GM12878 (cell line): Measurements from ENCODE around the gene STAMBPL1. TPM values are rescaled to one million over a fixed set of nuclear protein-coding genes. Genes with fewer than 3 reads are reported as not detected.

Source experiments
- ATAC-seq: fragments of 200-7000 bp; cut with Tn5 transposase; 3 replicates; pipeline ENCODE4 v1.9.1; 2020; ENCODE audit warnings: mild to moderate bottlenecking, moderate library complexity
- BruUV-seq: library from RNA; stranded (reverse); fragments of 400-500 nt; replicated peaks from 2 replicates; lab custom pipeline; 2021; lab: Mats Ljungman, UMichigan
- CTCF ChIA-PET: fragments of 300-600 bp; sonication (Branson Sonifier 250); formaldehyde crosslinking; extraction: SDS; loops from one replicate; lab custom pipeline; 2021; ENCODE audit warnings: inconsistent platforms; lab: Yijun Ruan, JAX
- POLR2A ChIA-PET: fragments of 350-600 bp; formaldehyde crosslinking; extraction: SDS; loops from one replicate; lab custom pipeline; 2021; ENCODE audit warnings: inconsistent platforms; lab: Charles Lee
- RAD21 ChIA-PET: fragments of 300-600 bp; sonication (Branson Sonifier 250); formaldehyde crosslinking; loops from one replicate; lab custom pipeline; 2023; ENCODE audit warnings: antibody characterized with exemption; ENCODE audit not compliant: unreplicated experiment; lab: Charles Lee
- SMC1A ChIA-PET: fragments of 300-600 bp; sonication (Branson Sonifier 250); formaldehyde crosslinking; loops from one replicate; lab custom pipeline; 2023; ENCODE audit not compliant: unreplicated experiment, uncharacterized antibody; lab: Charles Lee
- DNase-seq: peaks from one replicate; pipeline ENCODE4 v3.0.0-alpha.2; 2011; ENCODE audit warnings: low read depth, low spot score
- FAIRE-seq: peaks from 3 replicates; lab custom pipeline; 2011; peaks lifted over from hg19 to GRCh38; lab: Jason Lieb, UNC
- H2AFZ ChIP-seq: 2 replicates; pipeline ENCODE4 v1.6.0; 2011; ENCODE audit warnings: low read depth, low read length, control low read depth; ENCODE audit not compliant: control insufficient read depth
- H3K27ac ChIP-seq: 2 replicates; pipeline ENCODE4 v1.5.1; 2011; ENCODE audit warnings: control low read depth; ENCODE audit not compliant: control insufficient read depth, insufficient read depth
- H3K27me3 ChIP-seq, 2 experiments: replicated peaks in 1 of 2; 2 replicates each; pipeline versions ENCODE4 v1.6.0 to v1.6.1; 2011; ENCODE audit warnings: low read length in 1 of 2; ENCODE audit not compliant: control insufficient read depth in 2 of 2, insufficient read depth in 2 of 2
- H3K36me3 ChIP-seq, 2 experiments: 2 replicates each; pipeline ENCODE4 v1.5.1; 2011; ENCODE audit warnings: low read length in 1 of 2; ENCODE audit not compliant: control insufficient read depth in 2 of 2, insufficient read depth in 2 of 2
- H3K4me1 ChIP-seq: 2 replicates; pipeline ENCODE4 v1.6.1; 2011; ENCODE audit warnings: mild to moderate bottlenecking, low read length, moderate library complexity, mixed read lengths; ENCODE audit not compliant: control insufficient read depth, insufficient read depth
- H3K4me2 ChIP-seq: 2 replicates; pipeline ENCODE4 v1.6.0; 2011; ENCODE audit warnings: control low read depth; ENCODE audit not compliant: control insufficient read depth, insufficient read depth
- H3K4me3 ChIP-seq: fragments of 200-600 bp; sonication (generic); 2 replicates; pipeline ENCODE4 v1.5.1; 2016
- H3K79me2 ChIP-seq: 2 replicates; pipeline ENCODE4 v1.6.0; 2011; ENCODE audit warnings: low read length; ENCODE audit not compliant: control insufficient read depth, insufficient read depth
- H3K9ac ChIP-seq: 2 replicates; pipeline ENCODE4 v1.8.0; 2011; ENCODE audit warnings: low read length, control low read depth, mixed read lengths; ENCODE audit not compliant: control insufficient read depth, insufficient read depth
- H3K9me3 ChIP-seq: replicated peaks from 3 replicates; pipeline ENCODE4 v1.5.1; 2011; ENCODE audit warnings: mild to moderate bottlenecking, low read length; ENCODE audit not compliant: control insufficient read depth, insufficient read depth
- H4K20me1 ChIP-seq: 2 replicates; pipeline ENCODE4 v1.6.0; 2011; ENCODE audit not compliant: control insufficient read depth, insufficient read depth
- BRCA1 ChIP-seq: IDR thresholded peaks from 2 replicates; pipeline ENCODE4 v1.6.1; 2011; ENCODE audit warnings: low read depth, low read length, improper control_type of control experiment
- CEBPZ ChIP-seq: fragments of 150-350 bp; IDR thresholded peaks from 2 replicates; pipeline ENCODE4 v1.6.1; 2016; ENCODE audit warnings: low read depth, low read length
- IRF5 ChIP-seq: fragments of 450-650 bp; IDR thresholded peaks from 2 replicates; pipeline ENCODE4 v1.6.1; 2017; ENCODE audit warnings: borderline replicate concordance
- KDM1A ChIP-seq: fragments of 200-600 bp; sonication (generic); IDR thresholded peaks from 2 replicates; pipeline ENCODE4 v1.6.1; 2016; ENCODE audit warnings: borderline replicate concordance
- MEF2A ChIP-seq: IDR thresholded peaks from 2 replicates; pipeline ENCODE4 v1.6.1; 2011; ENCODE audit warnings: low read depth, mild to moderate bottlenecking, low read length, moderate library complexity; ENCODE audit not compliant: insufficient read depth
- MTA2 ChIP-seq: fragments of 450-650 bp; IDR thresholded peaks from 2 replicates; pipeline ENCODE4 v1.6.1; 2016; ENCODE audit warnings: low read depth, mild to moderate bottlenecking, moderate library complexity
- RAD21 ChIP-seq: IDR thresholded peaks from 2 replicates; pipeline ENCODE4 v1.6.1; 2011; ENCODE audit warnings: mild to moderate bottlenecking, low read depth, low read length, moderate library complexity; ENCODE audit not compliant: insufficient read depth
- RAD51 ChIP-seq: fragments of 450-650 bp; IDR thresholded peaks from 2 replicates; pipeline ENCODE4 v1.6.1; 2016; ENCODE audit warnings: moderate library complexity, mild to moderate bottlenecking, inconsistent platforms
- RB1 ChIP-seq: fragments of 450-650 bp; formaldehyde crosslinking; IDR thresholded peaks from 2 replicates; pipeline ENCODE4 v1.6.1; 2017; ENCODE audit warnings: mild to moderate bottlenecking, borderline replicate concordance
- RBBP5 ChIP-seq: fragments of 200-600 bp; sonication (generic); conservative IDR thresholded peaks from 2 replicates; pipeline ENCODE4 v1.6.1; 2016
- RFX5 ChIP-seq: IDR thresholded peaks from 2 replicates; pipeline ENCODE4 v1.6.1; 2011; ENCODE audit warnings: low read depth, low read length, improper control_type of control experiment
- WRNIP1 ChIP-seq: IDR thresholded peaks from 2 replicates; pipeline ENCODE4 v1.6.1; 2011; ENCODE audit warnings: low read depth, low read length, improper control_type of control experiment, borderline replicate concordance
- WGBS: methylation state at CpG from one replicate; pipeline ENCODE4 v1.1.6; 2016; ENCODE audit warnings: low lambda C conversion rate; ENCODE audit not compliant: insufficient replicate concordance, insufficient coverage; ENCODE audit errors: missing lambda C conversion rate; 5-methylcytosine and 5-hydroxymethylcytosine counted together
- in situ Hi-C: fragments of 300-500 bp; cut with MboI; formaldehyde crosslinking; loops from 9 replicates; pipeline ENCODE4 v1.14.3; 2018; ENCODE audit warnings: mixed read lengths
- intact Hi-C: fragments of 100-400 bp; cut with micrococcal nuclease; formaldehyde crosslinking; loops from one replicate; pipeline ENCODE4 v1.14.2; 2022; ENCODE audit not compliant: unreplicated experiment
- polyA plus RNA-seq, 11 experiments: library from polyadenylated mRNA; depleted of rRNA in 4 of 11; unstranded in 6 of 11; stranded (reverse) in 5 of 11; fragments of >200 nt; fragmentation: Nextera tagmentation in 4 of 11; fragmentation: Illumina TruSeq in 1 of 11; extraction: Ambion mirVana in 4 of 11; extraction: Trizol in 1 of 11; gene quantifications; 1 replicate in 1 of 11; 2 replicates in 10 of 11; pipeline versions ENCODE4 v1.2.1 to v1.2.3, GENCODE V29; 2011 to 2016; ENCODE audit warnings: inconsistent platforms in 2 of 11, missing spikeins in 2 of 11, low read depth in 1 of 11
- total RNA-seq, 4 experiments: library from RNA; depleted of rRNA in 3 of 4; stranded (reverse); fragments of >200 nt in 3 of 4; fragmentation: Illumina TruSeq in 1 of 4; extraction: Trizol in 1 of 4; gene quantifications; 2 replicates each; pipeline versions ENCODE4 v1.2.1 to v1.2.3, GENCODE V29; 2013 to 2021
- TF ChIP-seq, protein P1 (sequence below): IDR thresholded peaks from 2 replicates; pipeline ENCODE4 v1.6.1; 2012; ENCODE audit warnings: improper control_type of control experiment, low read depth, low read length; ENCODE audit not compliant: insufficient replicate concordance
- TF ChIP-seq, protein P2 (sequence below): fragments of 150-350 bp; IDR thresholded peaks from 2 replicates; pipeline ENCODE4 v1.6.1; 2014; ENCODE audit warnings: mild to moderate bottlenecking, low read depth, low read length

STAMBPL1 gene
- total and polyA plus RNA-seq, 10 of the 15 experiments (the other 5 are each of a cell fraction or from before 2014, with no cell fraction given), result 7.5 to 44.1 (median 25.4) TPM

DNA sequence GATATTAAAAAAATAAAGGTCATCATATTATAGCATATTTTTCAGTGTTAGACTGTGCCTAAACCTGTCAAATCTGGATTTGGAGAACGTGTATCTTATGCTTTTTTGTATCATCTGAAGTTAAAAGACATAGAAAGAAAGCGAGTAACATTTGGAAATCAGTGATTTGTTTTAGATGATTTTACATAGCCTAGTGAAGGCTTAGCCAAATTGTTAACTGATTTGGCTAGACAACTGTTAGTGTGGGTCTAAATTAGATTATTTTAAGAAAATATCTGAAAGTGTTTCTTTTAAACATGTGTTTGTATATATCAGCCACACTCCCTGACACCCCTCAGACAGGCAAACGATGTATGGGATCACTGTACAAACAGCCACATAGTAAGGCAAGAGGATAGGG is 36.9 kb downstream of the STAMBPL1 start:
- in situ Hi-C loops, result no loop called here
- Histone ChIP-seq H4K20me1 (no peaks in the 10 kb centered on the region), H3K4me2 (no peak overlapping the region), H3K4me1 (no peaks in the 10 kb centered on the region), H3K4me3 (no peak overlapping the region), H3K27me3 (no peaks in the 10 kb centered on the region), H3K9ac (no peak overlapping the region), H3K9me3 (no peaks in the 10 kb centered on the region), H3K27ac (no peak overlapping the region), H3K79me2 (no peaks in the 10 kb centered on the region), H3K36me3 (peaks cover 2 to 15% of the 10 kb centered on the region in 2 experiments; a peak in 2 of 4 replicates), H2AFZ (no peak overlapping the region)
- 98% methylated on average over 3 of the region's 3 CpGs for WGBS
- no TSS peak for BruUV-seq
- no peak for FAIRE-seq
- intact Hi-C loops, result no loop called here
- ChIA-PET CTCF (interaction anchor here (0.9 kb wide), 1 partner anchor 16 kb away, joined by 3 read pairs; no protein-coding TSS in a partner anchor), SMC1A (interaction anchor here (1.2 kb wide), 1 partner anchor 16 kb away, joined by 4 read pairs; no protein-coding TSS in a partner anchor), RAD21 (no interaction called here), POLR2A (no interaction called here)
- no peak for DNase-seq
- no peak for ATAC-seq
- TF ChIP-seq RB1, result no peak
- TF ChIP-seq MTA2, result no peak
- TF ChIP-seq IRF5, result no peak
- TF ChIP-seq, protein P1, sequence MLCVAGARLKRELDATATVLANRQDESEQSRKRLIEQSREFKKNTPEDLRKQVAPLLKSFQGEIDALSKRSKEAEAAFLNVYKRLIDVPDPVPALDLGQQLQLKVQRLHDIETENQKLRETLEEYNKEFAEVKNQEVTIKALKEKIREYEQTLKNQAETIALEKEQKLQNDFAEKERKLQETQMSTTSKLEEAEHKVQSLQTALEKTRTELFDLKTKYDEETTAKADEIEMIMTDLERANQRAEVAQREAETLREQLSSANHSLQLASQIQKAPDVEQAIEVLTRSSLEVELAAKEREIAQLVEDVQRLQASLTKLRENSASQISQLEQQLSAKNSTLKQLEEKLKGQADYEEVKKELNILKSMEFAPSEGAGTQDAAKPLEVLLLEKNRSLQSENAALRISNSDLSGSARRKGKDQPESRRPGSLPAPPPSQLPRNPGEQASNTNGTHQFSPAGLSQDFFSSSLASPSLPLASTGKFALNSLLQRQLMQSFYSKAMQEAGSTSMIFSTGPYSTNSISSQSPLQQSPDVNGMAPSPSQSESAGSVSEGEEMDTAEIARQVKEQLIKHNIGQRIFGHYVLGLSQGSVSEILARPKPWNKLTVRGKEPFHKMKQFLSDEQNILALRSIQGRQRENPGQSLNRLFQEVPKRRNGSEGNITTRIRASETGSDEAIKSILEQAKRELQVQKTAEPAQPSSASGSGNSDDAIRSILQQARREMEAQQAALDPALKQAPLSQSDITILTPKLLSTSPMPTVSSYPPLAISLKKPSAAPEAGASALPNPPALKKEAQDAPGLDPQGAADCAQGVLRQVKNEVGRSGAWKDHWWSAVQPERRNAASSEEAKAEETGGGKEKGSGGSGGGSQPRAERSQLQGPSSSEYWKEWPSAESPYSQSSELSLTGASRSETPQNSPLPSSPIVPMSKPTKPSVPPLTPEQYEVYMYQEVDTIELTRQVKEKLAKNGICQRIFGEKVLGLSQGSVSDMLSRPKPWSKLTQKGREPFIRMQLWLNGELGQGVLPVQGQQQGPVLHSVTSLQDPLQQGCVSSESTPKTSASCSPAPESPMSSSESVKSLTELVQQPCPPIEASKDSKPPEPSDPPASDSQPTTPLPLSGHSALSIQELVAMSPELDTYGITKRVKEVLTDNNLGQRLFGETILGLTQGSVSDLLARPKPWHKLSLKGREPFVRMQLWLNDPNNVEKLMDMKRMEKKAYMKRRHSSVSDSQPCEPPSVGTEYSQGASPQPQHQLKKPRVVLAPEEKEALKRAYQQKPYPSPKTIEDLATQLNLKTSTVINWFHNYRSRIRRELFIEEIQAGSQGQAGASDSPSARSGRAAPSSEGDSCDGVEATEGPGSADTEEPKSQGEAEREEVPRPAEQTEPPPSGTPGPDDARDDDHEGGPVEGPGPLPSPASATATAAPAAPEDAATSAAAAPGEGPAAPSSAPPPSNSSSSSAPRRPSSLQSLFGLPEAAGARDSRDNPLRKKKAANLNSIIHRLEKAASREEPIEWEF, result no peak
- TF ChIP-seq RBBP5, result no peak
- no peak for TF ChIP-seq MEF2A
- no peak for TF ChIP-seq RFX5
- TF ChIP-seq RAD21, result no peak
- TF ChIP-seq, protein P2, sequence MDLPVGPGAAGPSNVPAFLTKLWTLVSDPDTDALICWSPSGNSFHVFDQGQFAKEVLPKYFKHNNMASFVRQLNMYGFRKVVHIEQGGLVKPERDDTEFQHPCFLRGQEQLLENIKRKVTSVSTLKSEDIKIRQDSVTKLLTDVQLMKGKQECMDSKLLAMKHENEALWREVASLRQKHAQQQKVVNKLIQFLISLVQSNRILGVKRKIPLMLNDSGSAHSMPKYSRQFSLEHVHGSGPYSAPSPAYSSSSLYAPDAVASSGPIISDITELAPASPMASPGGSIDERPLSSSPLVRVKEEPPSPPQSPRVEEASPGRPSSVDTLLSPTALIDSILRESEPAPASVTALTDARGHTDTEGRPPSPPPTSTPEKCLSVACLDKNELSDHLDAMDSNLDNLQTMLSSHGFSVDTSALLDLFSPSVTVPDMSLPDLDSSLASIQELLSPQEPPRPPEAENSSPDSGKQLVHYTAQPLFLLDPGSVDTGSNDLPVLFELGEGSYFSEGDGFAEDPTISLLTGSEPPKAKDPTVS, result no peak
- TF ChIP-seq KDM1A, result no peak
- no peak for TF ChIP-seq WRNIP1
- no peak for TF ChIP-seq RAD51
- TF ChIP-seq BRCA1, result no peak
- no peak for TF ChIP-seq CEBPZ
